T-helper 17 cell (primary cell): ENCODE results near the gene VANGL1. TPM values are rescaled to one million over a fixed set of nuclear protein-coding genes. Genes with fewer than 3 reads are reported as not detected.

Experiments
- ATAC-seq: fragments of 150-1000 bp; cut with Tn5 transposase; 2 replicates; pipeline ENCODE4 v1.10.0; 2021; ENCODE audit warnings: mild to moderate bottlenecking, moderate library complexity
- DNase-seq, 3 donors: peaks; one replicate each; pipeline versions ENCODE4 v3.0.0 to v3.0.0-alpha.2; 2020 to 2021
- H3K9me3 ChIP-seq: one replicate; pipeline ENCODE4 v1.7.0; 2013; ENCODE audit warnings: low read length, mild to moderate bottlenecking; ENCODE audit not compliant: control insufficient read depth, poor library complexity, severe bottlenecking
- H3K27ac Mint-ChIP-seq: one replicate; pipeline ENCODE4 v1.8.0; 2022; ENCODE audit warnings: mild to moderate bottlenecking, moderate library complexity, mixed read lengths
- H3K27me3 Mint-ChIP-seq: one replicate; pipeline ENCODE4 v1.8.0; 2022; ENCODE audit warnings: mixed read lengths
- H3K36me3 Mint-ChIP-seq: one replicate; pipeline ENCODE4 v1.8.0; 2022; ENCODE audit warnings: low read depth, mixed read lengths
- H3K4me1 Mint-ChIP-seq: one replicate; pipeline ENCODE4 v1.8.0; 2022; ENCODE audit warnings: mild to moderate bottlenecking, mixed read lengths
- H3K4me3 Mint-ChIP-seq: one replicate; pipeline ENCODE4 v1.8.0; 2022; ENCODE audit warnings: mild to moderate bottlenecking, moderate library complexity, mixed read lengths
- total RNA-seq, 4 donors: library from RNA in 2 of 4; stranded (reverse) in 2 of 4; gene quantifications; one replicate each; pipeline ENCODE4 v1.2.3 and lab custom pipeline; 2022 to 2026

Gene VANGL1
- total RNA-seq, 2 donors from 2014 or later = 2.8 to 3.7 TPM

GRCh38 chr1:115665319-115666096, 23.7 kb downstream of the VANGL1 start:
- Mint-ChIP-seq H3K36me3 (no peaks in the 10 kb centered on the region), H3K4me1 (peaks cover 3% of the 10 kb centered on the region), H3K4me3 (no peak overlapping the region), H3K27me3 (no peaks in the 10 kb centered on the region), H3K27ac (no peak overlapping the region)
- no peak for ATAC-seq
- DNase-seq = no peak
- no peaks in the 10 kb centered on the region for H3K9me3 ChIP-seq

GRCh38 chr1:115666206-115666605, 24.4 kb downstream of the VANGL1 start:
- ATAC-seq = no peak
- no peak for DNase-seq
- H3K4me1 Mint-ChIP-seq = peaks cover 3% of the 10 kb centered on the region
- no peak overlapping the region for H3K4me3 Mint-ChIP-seq
- H3K9me3 ChIP-seq = no peaks in the 10 kb centered on the region
- no peak overlapping the region for H3K27ac Mint-ChIP-seq
- H3K36me3 Mint-ChIP-seq = no peaks in the 10 kb centered on the region
- no peaks in the 10 kb centered on the region for H3K27me3 Mint-ChIP-seq

- DNase-seq (no peak), ATAC-seq (no peak)
- H3K27me3 Mint-ChIP-seq = no peaks in the 10 kb centered on the region
- no peaks in the 10 kb centered on the region for H3K9me3 ChIP-seq
- H3K36me3 Mint-ChIP-seq = no peaks in the 10 kb centered on the region
- H3K27ac Mint-ChIP-seq = no peak overlapping the region
- peaks cover 3% of the 10 kb centered on the region for H3K4me1 Mint-ChIP-seq
- H3K4me3 Mint-ChIP-seq = no peak overlapping the region
Measured at GRCh38 chr1:115666702-115667101, 24.9 kb downstream of the VANGL1 start.

- no peaks in the 10 kb centered on the region for H3K27me3 Mint-ChIP-seq
- peaks cover 2% of the 10 kb centered on the region for H3K36me3 Mint-ChIP-seq
- no peak for DNase-seq
- peaks cover 3% of the 10 kb centered on the region for H3K4me1 Mint-ChIP-seq
- ATAC-seq = no peak
- peak overlapping the region; percentile 17 for H3K27ac Mint-ChIP-seq
- H3K4me3 Mint-ChIP-seq = no peak overlapping the region
- no peaks in the 10 kb centered on the region for H3K9me3 ChIP-seq
Measured at GRCh38 chr1:115668579-115668978, 26.8 kb downstream of the VANGL1 start.

- Mint-ChIP-seq H3K4me1 (peaks cover 4% of the 10 kb centered on the region), H3K36me3 (peaks cover 2% of the 10 kb centered on the region), H3K27me3 (no peaks in the 10 kb centered on the region), H3K4me3 (no peak overlapping the region), H3K27ac (peak overlapping the region; percentile 17)
- ATAC-seq (no peak), DNase-seq (no peak)
- no peaks in the 10 kb centered on the region for H3K9me3 ChIP-seq
Measured at GRCh38 chr1:115669002-115669673, 27.4 kb downstream of the VANGL1 start.

GRCh38 chr1:115669886-115670285, 28.1 kb downstream of the VANGL1 start:
- Mint-ChIP-seq H3K27me3 (no peaks in the 10 kb centered on the region), H3K36me3 (peaks cover 5% of the 10 kb centered on the region), H3K27ac (no peak overlapping the region), H3K4me1 (peaks cover 7% of the 10 kb centered on the region), H3K4me3 (no peak overlapping the region)
- DNase-seq (no peak), ATAC-seq (no peak)
- no peaks in the 10 kb centered on the region for H3K9me3 ChIP-seq

GRCh38 chr1:115670476-115671175, 28.9 kb downstream of the VANGL1 start:
- no peak for ATAC-seq
- H3K27ac Mint-ChIP-seq = no peak overlapping the region
- no peak overlapping the region for H3K4me3 Mint-ChIP-seq

GRCh38 chr1:115671176-115671934, 29.6 kb downstream of the VANGL1 start:
- Mint-ChIP-seq H3K4me1 (peaks cover 10% of the 10 kb centered on the region), H3K27me3 (no peaks in the 10 kb centered on the region), H3K27ac (no peak overlapping the region), H3K36me3 (peaks cover 5% of the 10 kb centered on the region), H3K4me3 (no peak overlapping the region)
- no peaks in the 10 kb centered on the region for H3K9me3 ChIP-seq
- ATAC-seq = no peak
- no peak for DNase-seq

More at GRCh38 chr1:115670476-115671175, 28.9 kb downstream of the VANGL1 start:
- no peak for DNase-seq
- Mint-ChIP-seq H3K36me3 (peaks cover 5% of the 10 kb centered on the region), H3K4me1 (peaks cover 7% of the 10 kb centered on the region), H3K27me3 (no peaks in the 10 kb centered on the region)
- no peaks in the 10 kb centered on the region for H3K9me3 ChIP-seq

- Mint-ChIP-seq H3K27me3 (no peaks in the 10 kb centered on the region), H3K4me3 (no peak overlapping the region), H3K27ac (no peak overlapping the region), H3K36me3 (peaks cover 5% of the 10 kb centered on the region), H3K4me1 (peaks cover 10% of the 10 kb centered on the region)
- DNase-seq (no peak), ATAC-seq (no peak)
- H3K9me3 ChIP-seq = no peaks in the 10 kb centered on the region
Measured at GRCh38 chr1:115672224-115673009, 30.6 kb downstream of the VANGL1 start.

GRCh38 chr1:115676498-115677181, 34.9 kb downstream of the VANGL1 start:
- no peak for ATAC-seq
- no peak overlapping the region for H3K27ac Mint-ChIP-seq
- H3K4me3 Mint-ChIP-seq = no peak overlapping the region
- peaks cover 6% of the 10 kb centered on the region for H3K4me1 Mint-ChIP-seq
- H3K27me3 Mint-ChIP-seq = no peaks in the 10 kb centered on the region
- no peak for DNase-seq
- H3K36me3 Mint-ChIP-seq = peaks cover 5% of the 10 kb centered on the region
- no peaks in the 10 kb centered on the region for H3K9me3 ChIP-seq

- Mint-ChIP-seq H3K27ac (no peak overlapping the region), H3K4me3 (no peak overlapping the region)
- no peak for ATAC-seq
Measured at GRCh38 chr1:115677182-115677555, 35.4 kb downstream of the VANGL1 start.

GRCh38 chr1:115677565-115677964, 35.8 kb downstream of the VANGL1 start:
- no peak overlapping the region for H3K27ac Mint-ChIP-seq

More at GRCh38 chr1:115677182-115677555, 35.4 kb downstream of the VANGL1 start:
- no peaks in the 10 kb centered on the region for H3K9me3 ChIP-seq
- no peak for DNase-seq
- Mint-ChIP-seq H3K36me3 (peaks cover 5% of the 10 kb centered on the region), H3K4me1 (peaks cover 6% of the 10 kb centered on the region), H3K27me3 (no peaks in the 10 kb centered on the region)

More at GRCh38 chr1:115677565-115677964, 35.8 kb downstream of the VANGL1 start:
- no peaks in the 10 kb centered on the region for H3K9me3 ChIP-seq
- Mint-ChIP-seq H3K4me1 (peaks cover 6% of the 10 kb centered on the region), H3K36me3 (peaks cover 5% of the 10 kb centered on the region), H3K27me3 (no peaks in the 10 kb centered on the region), H3K4me3 (no peak overlapping the region)
- DNase-seq (no peak), ATAC-seq (no peak)
